HEK293 (cell line): Measurements from ENCODE around the gene KLHL5.

ENCODE experiments used
- CTCF ChIA-PET: fragments of 350-600 bp; formaldehyde crosslinking; extraction: SDS; loops from one replicate; lab custom pipeline; 2021; ENCODE audit warnings: antibody characterized with exemption; lab: Yijun Ruan, JAX
- POLR2A ChIA-PET: fragments of 300-600 bp; formaldehyde crosslinking; extraction: SDS; loops from one replicate; lab custom pipeline; 2020; ENCODE audit warnings: antibody characterized with exemption, inconsistent platforms; lab: Yijun Ruan, JAX
- H3K27ac ChIP-seq: fragments of 200-500 bp; sonication (Bioruptor generic); 2 replicates; pipeline ENCODE4 v1.5.1; 2014; ENCODE audit warnings: low read depth, low read length, control low read depth, inconsistent platforms; ENCODE audit errors: extremely low read depth
- H3K36me3 ChIP-seq, 2 experiments: fragments of 200-500 bp in 1 of 2; sonication (Bioruptor generic) in 1 of 2; 1 replicate in 1 of 2; 2 replicates in 1 of 2; pipeline ENCODE4 v1.5.1; 2014 to 2017; ENCODE audit warnings: inconsistent platforms in 2 of 2, low read length in 2 of 2; ENCODE audit not compliant: control insufficient read depth in 2 of 2, insufficient read depth in 1 of 2
- H3K4me1 ChIP-seq: fragments of 200-500 bp; sonication (Bioruptor generic); 2 replicates; pipeline ENCODE4 v1.5.1; 2014; ENCODE audit warnings: mild to moderate bottlenecking, low read length, inconsistent platforms; ENCODE audit not compliant: control insufficient read depth, insufficient read depth
- H3K4me3 ChIP-seq: 2 replicates; pipeline ENCODE4 v1.5.1; 2011; ENCODE audit warnings: low read depth, mild to moderate bottlenecking, control low read depth, low read length, moderate library complexity
- H3K9me3 ChIP-seq: fragments of 200-500 bp; sonication (Bioruptor generic); 2 replicates; pipeline ENCODE4 v1.5.1; 2014; ENCODE audit warnings: low read depth, low read length, inconsistent platforms; ENCODE audit not compliant: control insufficient read depth, insufficient read depth
- GFI1B ChIP-seq: fragments of 450-650 bp; formaldehyde crosslinking; IDR thresholded peaks from 2 replicates; pipeline ENCODE4 v1.5.1; 2016; ENCODE audit warnings: missing biosample characterization, missing genetic modification characterization
- KLF10 ChIP-seq: fragments of 450-650 bp; IDR thresholded peaks from 2 replicates; pipeline ENCODE4 v1.5.1; 2018; ENCODE audit warnings: missing biosample characterization, mild to moderate bottlenecking, missing genetic modification characterization
- KLF8 ChIP-seq: fragments of 450-650 bp; formaldehyde crosslinking; IDR thresholded peaks from 2 replicates; pipeline ENCODE4 v1.5.1; 2016; ENCODE audit warnings: missing biosample characterization, missing genetic modification characterization
- OVOL3 ChIP-seq: fragments of 450-650 bp; formaldehyde crosslinking; IDR thresholded peaks from 2 replicates; pipeline ENCODE4 v1.5.1; 2016; ENCODE audit warnings: missing biosample characterization, missing genetic modification characterization
- SETDB1 ChIP-seq: IDR thresholded peaks from one replicate; pipeline ENCODE4 v1.6.1; 2017; ENCODE audit warnings: mild to moderate bottlenecking, low read length, moderate library complexity, mixed read lengths; ENCODE audit not compliant: insufficient read length
- SP2 ChIP-seq: fragments of 450-650 bp; formaldehyde crosslinking; IDR thresholded peaks from 2 replicates; pipeline ENCODE4 v1.5.1; 2016; ENCODE audit warnings: missing biosample characterization, missing genetic modification characterization
- WT1 ChIP-seq: fragments of 450-650 bp; formaldehyde crosslinking; IDR thresholded peaks from 2 replicates; pipeline ENCODE4 v1.5.1; 2016; ENCODE audit warnings: missing biosample characterization, missing genetic modification characterization
- ZBTB21 ChIP-seq: fragments of 450-650 bp; formaldehyde crosslinking; IDR thresholded peaks from 2 replicates; pipeline ENCODE4 v1.5.1; 2017; ENCODE audit warnings: missing biosample characterization, missing genetic modification characterization
- ZNF335 ChIP-seq: fragments of 450-650 bp; formaldehyde crosslinking; conservative IDR thresholded peaks from 2 replicates; pipeline ENCODE4 v1.5.1; 2016; ENCODE audit warnings: missing biosample characterization, missing genetic modification characterization
- ZNF37A ChIP-seq: fragments of 450-650 bp; IDR thresholded peaks from 2 replicates; pipeline ENCODE4 v1.5.1; 2018; ENCODE audit warnings: missing biosample characterization, missing genetic modification characterization
- ZNF544 ChIP-seq: fragments of 450-650 bp; formaldehyde crosslinking; IDR thresholded peaks from 2 replicates; pipeline ENCODE4 v1.5.0; 2017; ENCODE audit warnings: missing biosample characterization, missing genetic modification characterization
- ZNF555 ChIP-seq: fragments of 450-650 bp; formaldehyde crosslinking; conservative IDR thresholded peaks from 2 replicates; pipeline ENCODE4 v1.5.1; 2017; ENCODE audit warnings: missing biosample characterization, mild to moderate bottlenecking, missing genetic modification characterization, inconsistent platforms
- ZNF747 ChIP-seq: fragments of 450-650 bp; formaldehyde crosslinking; IDR thresholded peaks from 2 replicates; pipeline ENCODE4 v1.5.1; 2016; ENCODE audit warnings: missing biosample characterization, missing genetic modification characterization
- ZNF776 ChIP-seq: fragments of 450-650 bp; formaldehyde crosslinking; IDR thresholded peaks from 2 replicates; pipeline ENCODE4 v1.5.0; 2017; ENCODE audit warnings: missing biosample characterization, missing genetic modification characterization, borderline replicate concordance
- ZNF843 ChIP-seq: fragments of 450-650 bp; formaldehyde crosslinking; IDR thresholded peaks from 2 replicates; pipeline ENCODE4 v1.5.1; 2016; ENCODE audit warnings: missing biosample characterization, missing genetic modification characterization
- ZSCAN16 ChIP-seq: fragments of 450-650 bp; formaldehyde crosslinking; IDR thresholded peaks from 2 replicates; pipeline ENCODE4 v1.5.1; 2016; ENCODE audit warnings: missing biosample characterization, missing genetic modification characterization
- TF ChIP-seq, protein P1 (sequence below): fragments of 450-650 bp; formaldehyde crosslinking; IDR thresholded peaks from 2 replicates; pipeline ENCODE4 v1.5.1; 2016; ENCODE audit warnings: missing biosample characterization, missing genetic modification characterization, low read depth
- TF ChIP-seq, protein P2 (sequence below): IDR thresholded peaks from 2 replicates; pipeline ENCODE4 v1.6.1; 2011; ENCODE audit warnings: mild to moderate bottlenecking, low read depth, low read length, borderline replicate concordance
- TF ChIP-seq, protein P3 (sequence below): fragments of 450-650 bp; formaldehyde crosslinking; IDR thresholded peaks from 2 replicates; pipeline ENCODE4 v1.5.1; 2016; ENCODE audit warnings: missing biosample characterization, missing genetic modification characterization
- TF ChIP-seq, protein P4 (sequence below): fragments of 450-650 bp; formaldehyde crosslinking; conservative IDR thresholded peaks from 2 replicates; pipeline ENCODE4 v1.5.1; 2016; ENCODE audit warnings: low read depth, missing biosample characterization, missing genetic modification characterization
- TF ChIP-seq, protein P5 (sequence below): fragments of 450-650 bp; formaldehyde crosslinking; IDR thresholded peaks from 2 replicates; pipeline ENCODE4 v1.5.1; 2016; ENCODE audit warnings: missing biosample characterization, missing genetic modification characterization

Gene KLHL5

DNA sequence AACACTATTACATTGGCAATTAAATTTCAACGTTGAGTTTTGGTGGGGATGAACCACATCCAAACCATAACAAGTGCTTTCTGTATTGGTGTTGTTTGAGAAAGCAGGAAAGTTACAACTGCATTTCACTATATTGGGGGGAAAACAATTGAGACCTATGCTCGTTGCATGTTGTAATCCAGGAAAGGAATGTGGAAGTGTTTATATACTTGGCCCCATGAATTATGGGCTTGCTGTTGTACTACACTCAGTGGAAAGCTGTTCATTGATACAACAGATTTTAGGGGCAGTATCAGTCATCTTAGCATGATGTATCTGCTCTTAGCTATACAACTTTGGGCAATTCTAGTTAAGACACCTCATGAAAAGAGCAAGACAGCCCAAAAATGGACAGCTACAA lies 52.4 kb downstream of the KLHL5 start (continued):
- TF ChIP-seq, protein P1, sequence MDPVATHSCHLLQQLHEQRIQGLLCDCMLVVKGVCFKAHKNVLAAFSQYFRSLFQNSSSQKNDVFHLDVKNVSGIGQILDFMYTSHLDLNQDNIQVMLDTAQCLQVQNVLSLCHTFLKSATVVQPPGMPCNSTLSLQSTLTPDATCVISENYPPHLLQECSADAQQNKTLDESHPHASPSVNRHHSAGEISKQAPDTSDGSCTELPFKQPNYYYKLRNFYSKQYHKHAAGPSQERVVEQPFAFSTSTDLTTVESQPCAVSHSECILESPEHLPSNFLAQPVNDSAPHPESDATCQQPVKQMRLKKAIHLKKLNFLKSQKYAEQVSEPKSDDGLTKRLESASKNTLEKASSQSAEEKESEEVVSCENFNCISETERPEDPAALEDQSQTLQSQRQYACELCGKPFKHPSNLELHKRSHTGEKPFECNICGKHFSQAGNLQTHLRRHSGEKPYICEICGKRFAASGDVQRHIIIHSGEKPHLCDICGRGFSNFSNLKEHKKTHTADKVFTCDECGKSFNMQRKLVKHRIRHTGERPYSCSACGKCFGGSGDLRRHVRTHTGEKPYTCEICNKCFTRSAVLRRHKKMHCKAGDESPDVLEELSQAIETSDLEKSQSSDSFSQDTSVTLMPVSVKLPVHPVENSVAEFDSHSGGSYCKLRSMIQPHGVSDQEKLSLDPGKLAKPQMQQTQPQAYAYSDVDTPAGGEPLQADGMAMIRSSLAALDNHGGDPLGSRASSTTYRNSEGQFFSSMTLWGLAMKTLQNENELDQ (tag by site-specific recombination) = no peak
- TF ChIP-seq SETDB1 = no peak
- TF ChIP-seq, all 188 proteins: peak for 0

DNA sequence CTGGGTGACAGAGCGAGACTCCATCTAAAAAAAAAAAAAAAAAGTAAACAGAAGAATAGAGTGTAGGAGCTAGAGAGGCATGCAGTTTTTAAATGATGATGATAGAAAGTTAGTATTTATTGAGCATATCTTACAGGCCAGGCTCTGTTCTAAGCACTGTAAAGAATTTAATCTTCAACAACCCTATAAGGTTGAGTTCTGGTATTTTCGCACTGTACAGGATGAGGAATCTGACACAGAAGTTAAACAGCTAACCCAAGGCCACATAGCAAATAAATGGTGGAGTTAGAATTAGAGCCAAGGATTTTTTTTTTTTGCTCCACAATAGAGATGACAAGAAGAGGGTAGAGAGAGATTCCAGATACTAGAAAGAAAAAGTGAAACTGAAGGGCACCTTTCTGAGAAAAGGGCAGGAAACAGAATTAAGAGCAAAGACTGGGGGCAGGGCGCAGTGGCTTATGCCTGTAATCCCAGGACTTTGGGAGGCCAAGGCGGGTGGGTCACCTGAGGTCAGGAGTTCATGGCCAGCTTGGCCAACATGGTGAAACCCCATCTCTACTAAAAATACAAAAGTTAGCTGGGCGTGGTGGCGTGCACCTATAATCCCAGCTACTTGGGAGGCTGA lies 56.1 kb downstream of the KLHL5 start:
- H3K4me3 ChIP-seq = no peak overlapping the region
- no peak overlapping the region for H3K27ac ChIP-seq
- peaks cover 0 to 19% of the 10 kb centered on the region in 2 experiments; a peak in 1 of 3 replicates for H3K36me3 ChIP-seq
- ChIA-PET POLR2A (no interaction called here), CTCF (interaction anchor here (0.5 kb wide), 1 partner anchor 39 kb away, joined by 3 read pairs; no protein-coding TSS in a partner anchor)
- no peaks in the 10 kb centered on the region for H3K4me1 ChIP-seq
- TF ChIP-seq ZNF747 (no peak), KLF10 (tag by site-specific recombination) (no peak), ZNF544 (tag by site-specific recombination) (no peak), ZNF555 (no peak), KLF8 (tag by site-specific recombination) (no peak), ZSCAN16 (tag by site-specific recombination) (no peak), SP2 (tag by site-specific recombination) (no peak), ZNF776 (tag by site-specific recombination) (no peak), ZBTB21 (tag by site-specific recombination) (no peak), ZNF843 (no peak), WT1 (tag by site-specific recombination) (no peak), ZNF37A (tag by site-specific recombination) (no peak), GFI1B (tag by site-specific recombination) (no peak), OVOL3 (tag by site-specific recombination) (no peak), ZNF335 (tag by site-specific recombination) (no peak)
- TF ChIP-seq, protein P2, sequence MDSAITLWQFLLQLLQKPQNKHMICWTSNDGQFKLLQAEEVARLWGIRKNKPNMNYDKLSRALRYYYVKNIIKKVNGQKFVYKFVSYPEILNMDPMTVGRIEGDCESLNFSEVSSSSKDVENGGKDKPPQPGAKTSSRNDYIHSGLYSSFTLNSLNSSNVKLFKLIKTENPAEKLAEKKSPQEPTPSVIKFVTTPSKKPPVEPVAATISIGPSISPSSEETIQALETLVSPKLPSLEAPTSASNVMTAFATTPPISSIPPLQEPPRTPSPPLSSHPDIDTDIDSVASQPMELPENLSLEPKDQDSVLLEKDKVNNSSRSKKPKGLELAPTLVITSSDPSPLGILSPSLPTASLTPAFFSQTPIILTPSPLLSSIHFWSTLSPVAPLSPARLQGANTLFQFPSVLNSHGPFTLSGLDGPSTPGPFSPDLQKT = no peak
- TF ChIP-seq, protein P3, sequence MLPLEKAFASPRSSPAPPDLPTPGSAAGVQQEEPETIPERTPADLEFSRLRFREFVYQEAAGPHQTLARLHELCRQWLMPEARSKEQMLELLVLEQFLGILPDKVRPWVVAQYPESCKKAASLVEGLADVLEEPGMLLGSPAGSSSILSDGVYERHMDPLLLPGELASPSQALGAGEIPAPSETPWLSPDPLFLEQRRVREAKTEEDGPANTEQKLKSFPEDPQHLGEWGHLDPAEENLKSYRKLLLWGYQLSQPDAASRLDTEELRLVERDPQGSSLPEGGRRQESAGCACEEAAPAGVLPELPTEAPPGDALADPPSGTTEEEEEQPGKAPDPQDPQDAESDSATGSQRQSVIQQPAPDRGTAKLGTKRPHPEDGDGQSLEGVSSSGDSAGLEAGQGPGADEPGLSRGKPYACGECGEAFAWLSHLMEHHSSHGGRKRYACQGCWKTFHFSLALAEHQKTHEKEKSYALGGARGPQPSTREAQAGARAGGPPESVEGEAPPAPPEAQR = no peak
- TF ChIP-seq, protein P4, sequence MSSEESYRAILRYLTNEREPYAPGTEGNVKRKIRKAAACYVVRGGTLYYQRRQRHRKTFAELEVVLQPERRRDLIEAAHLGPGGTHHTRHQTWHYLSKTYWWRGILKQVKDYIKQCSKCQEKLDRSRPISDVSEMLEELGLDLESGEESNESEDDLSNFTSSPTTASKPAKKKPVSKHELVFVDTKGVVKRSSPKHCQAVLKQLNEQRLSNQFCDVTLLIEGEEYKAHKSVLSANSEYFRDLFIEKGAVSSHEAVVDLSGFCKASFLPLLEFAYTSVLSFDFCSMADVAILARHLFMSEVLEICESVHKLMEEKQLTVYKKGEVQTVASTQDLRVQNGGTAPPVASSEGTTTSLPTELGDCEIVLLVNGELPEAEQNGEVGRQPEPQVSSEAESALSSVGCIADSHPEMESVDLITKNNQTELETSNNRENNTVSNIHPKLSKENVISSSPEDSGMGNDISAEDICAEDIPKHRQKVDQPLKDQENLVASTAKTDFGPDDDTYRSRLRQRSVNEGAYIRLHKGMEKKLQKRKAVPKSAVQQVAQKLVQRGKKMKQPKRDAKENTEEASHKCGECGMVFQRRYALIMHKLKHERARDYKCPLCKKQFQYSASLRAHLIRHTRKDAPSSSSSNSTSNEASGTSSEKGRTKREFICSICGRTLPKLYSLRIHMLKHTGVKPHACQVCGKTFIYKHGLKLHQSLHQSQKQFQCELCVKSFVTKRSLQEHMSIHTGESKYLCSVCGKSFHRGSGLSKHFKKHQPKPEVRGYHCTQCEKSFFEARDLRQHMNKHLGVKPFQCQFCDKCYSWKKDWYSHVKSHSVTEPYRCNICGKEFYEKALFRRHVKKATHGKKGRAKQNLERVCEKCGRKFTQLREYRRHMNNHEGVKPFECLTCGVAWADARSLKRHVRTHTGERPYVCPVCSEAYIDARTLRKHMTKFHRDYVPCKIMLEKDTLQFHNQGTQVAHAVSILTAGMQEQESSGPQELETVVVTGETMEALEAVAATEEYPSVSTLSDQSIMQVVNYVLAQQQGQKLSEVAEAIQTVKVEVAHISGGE (tag by site-specific recombination) = no peak
- TF ChIP-seq, protein P5, sequence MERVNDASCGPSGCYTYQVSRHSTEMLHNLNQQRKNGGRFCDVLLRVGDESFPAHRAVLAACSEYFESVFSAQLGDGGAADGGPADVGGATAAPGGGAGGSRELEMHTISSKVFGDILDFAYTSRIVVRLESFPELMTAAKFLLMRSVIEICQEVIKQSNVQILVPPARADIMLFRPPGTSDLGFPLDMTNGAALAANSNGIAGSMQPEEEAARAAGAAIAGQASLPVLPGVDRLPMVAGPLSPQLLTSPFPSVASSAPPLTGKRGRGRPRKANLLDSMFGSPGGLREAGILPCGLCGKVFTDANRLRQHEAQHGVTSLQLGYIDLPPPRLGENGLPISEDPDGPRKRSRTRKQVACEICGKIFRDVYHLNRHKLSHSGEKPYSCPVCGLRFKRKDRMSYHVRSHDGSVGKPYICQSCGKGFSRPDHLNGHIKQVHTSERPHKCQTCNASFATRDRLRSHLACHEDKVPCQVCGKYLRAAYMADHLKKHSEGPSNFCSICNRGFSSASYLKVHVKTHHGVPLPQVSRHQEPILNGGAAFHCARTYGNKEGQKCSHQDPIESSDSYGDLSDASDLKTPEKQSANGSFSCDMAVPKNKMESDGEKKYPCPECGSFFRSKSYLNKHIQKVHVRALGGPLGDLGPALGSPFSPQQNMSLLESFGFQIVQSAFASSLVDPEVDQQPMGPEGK (tag by site-specific recombination) = no peak
- H3K9me3 ChIP-seq = no peaks in the 10 kb centered on the region
